Measurements from ENCODE around the gene SYNDIG1. TPM values are rescaled to one million over a fixed set of nuclear protein-coding genes. Genes with fewer than 3 reads are reported as not detected.

Gene SYNDIG1
- total RNA-seq, 6 experiments from 2014 or later: not detected

- Histone ChIP-seq H3K27ac (no peak overlapping the region), H3K4me1 (no peaks in the 10 kb centered on the region), H3K4me3 (no peak overlapping the region), H3K27me3 (no peaks in the 10 kb centered on the region), H3K36me3 (no peaks in the 10 kb centered on the region), H3K9me3 (no peaks in the 10 kb centered on the region)
- intact Hi-C loops (cut with DNase I): no loop called here
- DNase-seq: no peak
- TF ChIP-seq POLR2A (IDR thresholded peaks at IDR 0.05): no peak
- TF ChIP-seq, protein P1, sequence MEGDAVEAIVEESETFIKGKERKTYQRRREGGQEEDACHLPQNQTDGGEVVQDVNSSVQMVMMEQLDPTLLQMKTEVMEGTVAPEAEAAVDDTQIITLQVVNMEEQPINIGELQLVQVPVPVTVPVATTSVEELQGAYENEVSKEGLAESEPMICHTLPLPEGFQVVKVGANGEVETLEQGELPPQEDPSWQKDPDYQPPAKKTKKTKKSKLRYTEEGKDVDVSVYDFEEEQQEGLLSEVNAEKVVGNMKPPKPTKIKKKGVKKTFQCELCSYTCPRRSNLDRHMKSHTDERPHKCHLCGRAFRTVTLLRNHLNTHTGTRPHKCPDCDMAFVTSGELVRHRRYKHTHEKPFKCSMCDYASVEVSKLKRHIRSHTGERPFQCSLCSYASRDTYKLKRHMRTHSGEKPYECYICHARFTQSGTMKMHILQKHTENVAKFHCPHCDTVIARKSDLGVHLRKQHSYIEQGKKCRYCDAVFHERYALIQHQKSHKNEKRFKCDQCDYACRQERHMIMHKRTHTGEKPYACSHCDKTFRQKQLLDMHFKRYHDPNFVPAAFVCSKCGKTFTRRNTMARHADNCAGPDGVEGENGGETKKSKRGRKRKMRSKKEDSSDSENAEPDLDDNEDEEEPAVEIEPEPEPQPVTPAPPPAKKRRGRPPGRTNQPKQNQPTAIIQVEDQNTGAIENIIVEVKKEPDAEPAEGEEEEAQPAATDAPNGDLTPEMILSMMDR (IDR thresholded peaks at IDR 0.05): no peak
- WGBS (ENCODE audit: insufficient coverage, low coverage, low lambda C conversion rate, missing lambda C conversion rate): 86% methylated on average over 1 of the region's 1 CpG
- no peak for ATAC-seq
Observed at GRCh38 chr20:24537210-24537609, 67.8 kb downstream of the SYNDIG1 start.

- no peak for DNase-seq
- H3K27me3 ChIP-seq: no peaks in the 10 kb centered on the region
- no peak overlapping the region for H3K4me3 ChIP-seq
- no peaks in the 10 kb centered on the region for H3K36me3 ChIP-seq
- 19% methylated on average over 3 of the region's 3 CpGs for WGBS (ENCODE audit: insufficient coverage, low coverage, low lambda C conversion rate, missing lambda C conversion rate)
- TF ChIP-seq, protein P1 (IDR thresholded peaks at IDR 0.05): no peak
- intact Hi-C loops (cut with DNase I): no loop called here
- no peak for ATAC-seq
- no peaks in the 10 kb centered on the region for H3K4me1 ChIP-seq
- H3K9me3 ChIP-seq: no peaks in the 10 kb centered on the region
- H3K27ac ChIP-seq: no peak overlapping the region
Observed at GRCh38 chr20:24542721-24543120, 73.3 kb downstream of the SYNDIG1 start.

GRCh38 chr20:24543168-24543567, 73.7 kb downstream of the SYNDIG1 start:
- no peaks in the 10 kb centered on the region for H3K4me1 ChIP-seq
- TF ChIP-seq POLR2A (IDR thresholded peaks at IDR 0.05): no peak
- TF ChIP-seq, protein P1 (IDR thresholded peaks at IDR 0.05): no peak
- WGBS (ENCODE audit: insufficient coverage, low coverage, low lambda C conversion rate, missing lambda C conversion rate): 27% methylated on average over 2 of the region's 19 CpGs
- no peak overlapping the region for H3K4me3 ChIP-seq
- no peaks in the 10 kb centered on the region for H3K27me3 ChIP-seq
- H3K9me3 ChIP-seq: no peaks in the 10 kb centered on the region
- no peak for DNase-seq
- H3K27ac ChIP-seq: no peak overlapping the region
- ATAC-seq: no peak
- intact Hi-C loops (cut with DNase I): no loop called here
- H3K36me3 ChIP-seq: no peaks in the 10 kb centered on the region

- H3K9me3 ChIP-seq: no peaks in the 10 kb centered on the region
- H3K36me3 ChIP-seq: no peaks in the 10 kb centered on the region
- no peak overlapping the region for H3K4me3 ChIP-seq
- 62% methylated on average over 3 of the region's 6 CpGs for WGBS (ENCODE audit: insufficient coverage, low coverage, low lambda C conversion rate, missing lambda C conversion rate)
- H3K27me3 ChIP-seq: no peaks in the 10 kb centered on the region
- intact Hi-C loops (cut with DNase I): no loop called here
- H3K4me1 ChIP-seq: no peaks in the 10 kb centered on the region
- DNase-seq (no peak), ATAC-seq (no peak)
- no peak overlapping the region for H3K27ac ChIP-seq
- TF ChIP-seq, protein P1 (IDR thresholded peaks at IDR 0.05): no peak
- no peak for TF ChIP-seq POLR2A (IDR thresholded peaks at IDR 0.05)
Observed at GRCh38 chr20:24543741-24544140, 74.3 kb downstream of the SYNDIG1 start.

DNA sequence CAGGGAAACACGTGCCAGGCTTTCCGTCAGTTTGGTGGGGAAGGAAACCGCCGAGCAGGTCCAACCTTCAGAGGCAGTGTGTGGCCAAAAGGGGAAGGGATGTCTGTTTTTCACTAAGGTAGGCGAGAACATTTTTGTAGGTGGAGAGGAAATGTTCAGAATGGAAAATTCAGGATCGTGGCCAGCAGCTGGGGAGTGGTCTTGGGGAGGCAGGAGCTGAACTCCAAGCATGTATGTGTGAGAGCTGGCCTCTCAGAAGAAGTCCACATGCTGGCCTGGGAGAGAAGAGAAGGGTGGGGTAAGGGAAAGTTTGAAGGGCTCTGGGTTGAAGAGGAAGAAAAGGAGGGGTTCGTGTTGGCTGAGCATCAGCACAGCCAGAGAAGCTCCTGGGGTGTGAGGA, 74.9 kb downstream of the SYNDIG1 start:
- Histone ChIP-seq H3K4me1 (no peaks in the 10 kb centered on the region), H3K27me3 (no peaks in the 10 kb centered on the region), H3K27ac (no peak overlapping the region), H3K4me3 (no peak overlapping the region), H3K9me3 (no peaks in the 10 kb centered on the region), H3K36me3 (no peaks in the 10 kb centered on the region)
- intact Hi-C loops (cut with DNase I): no loop called here
- no peak for ATAC-seq
- DNase-seq: no peak
- 34% methylated on average over 7 of the region's 7 CpGs for WGBS (ENCODE audit: insufficient coverage, low coverage, low lambda C conversion rate, missing lambda C conversion rate)
- TF ChIP-seq POLR2A (IDR thresholded peaks at IDR 0.05): no peak
